ENCODE data around the gene MSLN.

The MSLN gene

DNA sequence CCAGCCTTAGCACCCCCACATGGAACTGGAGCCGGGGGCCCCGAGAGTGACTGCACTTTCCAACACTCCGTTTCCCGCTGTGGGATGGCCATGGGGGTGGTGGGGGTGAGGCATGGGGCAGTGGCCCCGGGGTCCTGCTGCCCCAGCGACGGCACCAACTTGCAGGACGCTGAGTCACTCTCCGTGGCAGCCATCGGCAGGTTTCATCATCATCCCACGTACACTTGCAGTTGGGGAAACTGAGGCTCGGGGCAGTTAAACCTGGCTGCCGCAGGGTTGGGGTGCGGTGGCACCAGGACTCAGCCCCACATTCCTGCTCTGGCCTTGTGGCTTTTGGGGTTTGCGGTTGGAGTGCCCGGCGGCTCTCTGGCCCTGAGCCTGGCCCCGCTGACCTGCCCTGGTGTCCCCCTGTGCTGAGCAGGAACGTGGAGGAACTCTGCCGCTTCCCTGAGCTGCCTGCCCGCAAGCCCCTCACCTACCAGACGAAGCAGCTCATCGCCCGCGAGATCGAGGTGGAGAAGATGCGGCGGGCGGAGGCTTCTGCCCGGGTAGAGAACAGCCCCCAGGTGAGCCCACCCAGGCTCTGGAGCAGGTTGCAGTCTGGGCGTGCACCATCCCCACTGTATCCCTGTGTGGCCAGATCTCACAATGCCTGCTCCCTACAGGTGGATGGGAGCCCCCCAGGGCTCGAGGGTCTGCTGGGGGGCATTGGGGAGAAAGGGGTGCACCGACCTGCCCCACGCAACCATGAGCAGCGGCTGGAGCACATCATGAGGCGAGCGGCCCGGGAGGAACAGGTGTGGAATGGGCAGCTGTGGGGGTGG, 36.0 kb downstream of the MSLN start:
- Histone ChIP-seq H3K4me3 (replicated peaks; ENCODE audit: low read depth, low read length) (no peak overlapping the region), H3K27me3 (replicated peaks; ENCODE audit: control insufficient read depth, insufficient read depth, low read length) (no peaks in the 10 kb centered on the region; the same call in 1 of the 2 replicates), H3K36me3 (ENCODE audit: control insufficient read depth, insufficient read depth, low read length) (peaks cover 6% of the 10 kb centered on the region)
- TF ChIP-seq, protein P1, sequence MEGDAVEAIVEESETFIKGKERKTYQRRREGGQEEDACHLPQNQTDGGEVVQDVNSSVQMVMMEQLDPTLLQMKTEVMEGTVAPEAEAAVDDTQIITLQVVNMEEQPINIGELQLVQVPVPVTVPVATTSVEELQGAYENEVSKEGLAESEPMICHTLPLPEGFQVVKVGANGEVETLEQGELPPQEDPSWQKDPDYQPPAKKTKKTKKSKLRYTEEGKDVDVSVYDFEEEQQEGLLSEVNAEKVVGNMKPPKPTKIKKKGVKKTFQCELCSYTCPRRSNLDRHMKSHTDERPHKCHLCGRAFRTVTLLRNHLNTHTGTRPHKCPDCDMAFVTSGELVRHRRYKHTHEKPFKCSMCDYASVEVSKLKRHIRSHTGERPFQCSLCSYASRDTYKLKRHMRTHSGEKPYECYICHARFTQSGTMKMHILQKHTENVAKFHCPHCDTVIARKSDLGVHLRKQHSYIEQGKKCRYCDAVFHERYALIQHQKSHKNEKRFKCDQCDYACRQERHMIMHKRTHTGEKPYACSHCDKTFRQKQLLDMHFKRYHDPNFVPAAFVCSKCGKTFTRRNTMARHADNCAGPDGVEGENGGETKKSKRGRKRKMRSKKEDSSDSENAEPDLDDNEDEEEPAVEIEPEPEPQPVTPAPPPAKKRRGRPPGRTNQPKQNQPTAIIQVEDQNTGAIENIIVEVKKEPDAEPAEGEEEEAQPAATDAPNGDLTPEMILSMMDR (IDR thresholded peaks at IDR 0.05; ENCODE audit: insufficient read depth, low read length, poor library complexity, severe bottlenecking) = no peak
- no peak for DNase-seq (ENCODE audit: extremely low read depth, insufficient read length)

DNA sequence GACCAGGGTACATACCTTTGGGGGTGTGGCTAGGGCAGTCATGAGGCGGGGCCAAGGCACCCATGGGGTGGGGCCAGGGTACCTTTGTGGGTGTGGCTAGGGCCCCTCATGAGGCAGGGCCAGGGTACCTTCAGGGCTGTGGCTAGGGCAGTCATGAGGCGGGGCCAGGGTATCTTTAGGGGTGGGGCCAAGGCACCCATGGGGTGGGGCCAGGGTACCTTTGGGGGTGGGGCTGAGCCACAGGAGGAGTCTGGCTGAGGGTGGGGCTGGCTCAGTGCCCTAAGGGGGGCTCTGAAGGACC, 36.5 kb downstream of the MSLN start:
- H3K36me3 ChIP-seq (ENCODE audit: control insufficient read depth, insufficient read depth, low read length) = peaks cover 3% of the 10 kb centered on the region
- DNase-seq (ENCODE audit: extremely low read depth, insufficient read length) = no peak
- TF ChIP-seq, protein P1 (IDR thresholded peaks at IDR 0.05; ENCODE audit: insufficient read depth, low read length, poor library complexity, severe bottlenecking) = no peak
- no peaks in the 10 kb centered on the region; the same call in 1 of the 2 replicates for H3K27me3 ChIP-seq (replicated peaks; ENCODE audit: control insufficient read depth, insufficient read depth, low read length)
- no peak overlapping the region for H3K4me3 ChIP-seq (replicated peaks; ENCODE audit: low read depth, low read length)

DNA sequence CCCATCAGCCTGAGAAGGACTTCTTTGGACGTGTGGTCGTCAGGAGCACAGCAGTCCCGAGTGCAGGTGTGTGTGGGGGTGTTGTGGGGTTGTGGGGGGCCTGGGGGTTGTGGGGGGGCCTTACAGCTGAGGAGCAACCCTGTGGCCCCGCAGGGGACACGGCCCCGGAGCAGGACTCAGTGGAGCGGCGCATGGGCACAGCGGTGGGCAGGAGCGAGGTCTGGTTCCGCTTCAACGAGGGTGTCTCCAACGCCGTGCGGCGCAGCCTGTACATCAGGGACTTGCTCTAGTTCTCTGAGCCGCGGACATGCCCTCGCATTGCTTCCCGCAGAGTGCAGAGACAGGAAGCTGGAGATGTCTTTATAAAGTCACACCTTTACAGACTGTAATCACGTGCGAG, 37.2 kb downstream of the MSLN start:
- Histone ChIP-seq H3K4me3 (replicated peaks; ENCODE audit: low read depth, low read length) (no peak overlapping the region), H3K27me3 (replicated peaks; ENCODE audit: control insufficient read depth, insufficient read depth, low read length) (no peaks in the 10 kb centered on the region; the same call in 1 of the 2 replicates), H3K36me3 (ENCODE audit: control insufficient read depth, insufficient read depth, low read length) (peaks cover 3% of the 10 kb centered on the region)
- TF ChIP-seq, protein P1 (IDR thresholded peaks at IDR 0.05; ENCODE audit: insufficient read depth, low read length, poor library complexity, severe bottlenecking) = no peak
- no peak for DNase-seq (ENCODE audit: extremely low read depth, insufficient read length)

DNA sequence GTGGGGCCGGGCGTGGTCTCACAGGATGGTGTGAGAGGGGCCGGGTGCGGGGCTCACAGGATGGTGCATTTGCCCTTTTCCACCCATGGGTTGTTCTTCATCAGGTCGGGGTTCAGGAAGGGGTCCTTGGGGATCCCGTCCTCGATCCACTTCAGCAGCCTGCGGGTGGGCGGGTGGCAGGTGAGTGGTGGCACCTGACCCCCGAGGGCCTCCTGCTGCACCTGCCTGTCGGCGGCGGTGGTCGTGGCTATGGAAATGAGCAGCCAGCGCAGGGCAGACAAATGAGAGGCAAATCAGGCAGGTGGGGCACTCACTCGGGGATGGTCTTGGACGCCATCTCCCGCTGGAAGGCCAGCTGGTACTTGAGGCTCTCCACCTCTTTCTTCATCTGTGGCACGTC, 38.1 kb downstream of the MSLN start:
- Histone ChIP-seq H3K36me3 (ENCODE audit: control insufficient read depth, insufficient read depth, low read length) (peaks cover 3% of the 10 kb centered on the region), H3K4me3 (replicated peaks; ENCODE audit: low read depth, low read length) (no peak overlapping the region), H3K27me3 (replicated peaks; ENCODE audit: control insufficient read depth, insufficient read depth, low read length) (no peaks in the 10 kb centered on the region; the same call in 1 of the 2 replicates)
- no peak for DNase-seq (ENCODE audit: extremely low read depth, insufficient read length)
- TF ChIP-seq, protein P1 (IDR thresholded peaks at IDR 0.05; ENCODE audit: insufficient read depth, low read length, poor library complexity, severe bottlenecking) = no peak

DNA sequence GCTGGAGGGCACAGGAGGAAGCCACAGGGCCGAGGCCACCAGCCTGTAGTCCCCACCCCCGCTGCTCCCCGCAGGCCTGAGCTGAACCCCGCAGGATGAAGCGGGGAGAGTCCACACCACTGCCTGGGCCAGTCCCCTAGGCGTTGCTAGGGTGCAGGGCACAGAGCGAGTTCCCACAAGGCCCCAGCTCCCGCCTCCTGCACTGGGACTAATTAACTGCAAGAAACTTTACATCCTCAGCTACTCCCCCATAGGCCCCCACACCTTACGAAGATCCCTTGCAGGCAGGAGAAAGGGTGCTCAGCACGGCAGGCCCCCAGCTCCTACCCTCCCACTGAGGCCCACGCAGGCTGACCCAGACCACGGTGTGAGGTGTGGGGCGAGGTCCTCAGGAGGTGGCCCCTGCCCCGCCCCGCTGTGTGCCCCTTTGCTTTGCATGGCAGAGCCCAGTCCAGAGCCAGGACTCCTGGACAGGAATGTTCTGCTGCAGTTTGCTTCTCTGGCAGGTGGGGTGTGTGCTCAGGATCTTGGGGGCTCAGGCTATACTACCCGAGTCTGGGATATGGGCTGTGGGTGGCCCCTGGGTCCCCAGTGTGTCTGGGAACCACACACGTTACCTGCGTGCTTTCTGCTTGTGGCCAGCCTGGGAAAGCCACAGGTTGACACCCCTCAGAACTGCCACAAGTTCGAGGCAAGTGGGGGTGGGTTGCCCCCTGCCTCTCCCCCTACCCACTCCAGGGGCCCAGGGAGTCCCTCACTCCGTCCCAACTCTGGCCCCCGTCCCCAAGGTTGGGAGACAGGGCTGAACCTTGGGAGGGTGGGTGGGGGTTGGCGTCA, 38.8 kb downstream of the MSLN start:
- Histone ChIP-seq H3K4me3 (replicated peaks; ENCODE audit: low read depth, low read length) (no peak overlapping the region), H3K27me3 (replicated peaks; ENCODE audit: control insufficient read depth, insufficient read depth, low read length) (no peaks in the 10 kb centered on the region; the same call in 1 of the 2 replicates), H3K36me3 (ENCODE audit: control insufficient read depth, insufficient read depth, low read length) (peaks cover 3% of the 10 kb centered on the region)
- TF ChIP-seq, protein P1 (IDR thresholded peaks at IDR 0.05; ENCODE audit: insufficient read depth, low read length, poor library complexity, severe bottlenecking) = no peak
- no peak for DNase-seq (ENCODE audit: extremely low read depth, insufficient read length)
